IPS-NIHi11 (cell line): Measurements from ENCODE around the gene CERS2.
A peak's percentile ranks its signal among the peaks of the same experiment; 100 is the strongest.

Experiments used
- DNase-seq: peaks from one replicate; pipeline ENCODE4 v3.0.0; 2012; ENCODE audit warnings: mixed read lengths, low spot score

CERS2 gene, protein sequence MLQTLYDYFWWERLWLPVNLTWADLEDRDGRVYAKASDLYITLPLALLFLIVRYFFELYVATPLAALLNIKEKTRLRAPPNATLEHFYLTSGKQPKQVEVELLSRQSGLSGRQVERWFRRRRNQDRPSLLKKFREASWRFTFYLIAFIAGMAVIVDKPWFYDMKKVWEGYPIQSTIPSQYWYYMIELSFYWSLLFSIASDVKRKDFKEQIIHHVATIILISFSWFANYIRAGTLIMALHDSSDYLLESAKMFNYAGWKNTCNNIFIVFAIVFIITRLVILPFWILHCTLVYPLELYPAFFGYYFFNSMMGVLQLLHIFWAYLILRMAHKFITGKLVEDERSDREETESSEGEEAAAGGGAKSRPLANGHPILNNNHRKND

GRCh38 chr1:150974580-150975478, at the start of gene CERS2:
TSS of gene CERS2 (minus strand) at chr1:150974835. CDS start at chr1:150969090, 5,745 bp downstream.
- peak; percentile 90 for DNase-seq

DNA sequence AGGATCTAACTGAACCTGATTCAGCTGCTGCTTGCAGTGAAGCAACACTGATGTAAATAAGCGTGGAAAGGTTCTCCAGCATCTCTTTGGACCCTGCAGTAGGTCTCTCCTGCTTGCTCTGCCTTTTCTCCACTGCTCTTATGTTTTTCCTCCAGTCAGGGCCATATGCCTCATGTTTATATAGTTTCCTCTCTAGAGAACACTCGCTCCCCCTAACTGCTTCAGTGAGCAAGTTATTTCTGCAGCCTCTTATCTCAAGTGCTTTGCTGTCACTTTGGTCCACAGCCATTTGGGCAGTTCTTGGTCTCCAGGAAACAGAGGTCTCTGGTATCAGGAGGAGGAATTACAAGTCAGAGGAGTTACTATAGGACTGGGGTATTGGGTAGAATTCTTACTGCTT, 38.9 kb upstream of the CERS2 start:
- no peak for DNase-seq

- no peak for DNase-seq
Observed at GRCh38 chr1:151012684-151013471, 38.2 kb upstream of the CERS2 start.

DNA sequence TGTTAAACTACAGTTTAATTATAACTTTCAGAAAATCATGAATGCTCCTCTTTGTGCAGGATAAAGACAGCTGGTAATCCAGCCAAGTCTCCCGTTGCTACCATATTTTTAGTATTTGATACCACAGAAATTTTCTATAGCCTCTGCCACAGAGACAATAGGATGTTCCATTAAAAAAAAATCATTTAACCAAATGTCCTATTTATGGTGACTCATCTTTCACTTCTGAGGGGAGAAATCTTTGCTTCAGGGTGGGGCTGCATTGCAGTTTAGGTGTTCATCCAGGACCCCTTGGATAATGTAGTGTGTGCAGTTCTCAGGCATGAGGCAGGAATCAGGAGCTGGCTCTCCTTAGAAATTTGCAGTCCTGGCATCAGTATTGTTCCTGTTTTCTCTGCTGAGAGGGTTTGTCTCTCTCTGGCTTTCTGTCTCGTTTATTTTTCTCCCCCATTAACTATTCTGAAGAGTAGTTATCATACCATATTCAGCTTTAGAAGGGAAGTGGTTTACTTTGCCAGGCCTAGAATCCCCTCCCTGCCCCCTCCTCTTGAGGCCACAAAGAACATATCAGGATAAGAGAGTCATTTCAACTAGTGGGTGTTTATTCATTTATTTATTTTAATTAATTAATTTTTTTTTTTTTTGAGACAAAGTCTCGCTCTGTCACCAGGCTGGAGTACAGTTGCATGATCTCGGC, 36.7 kb upstream of the CERS2 start:
- DNase-seq = no peak

GRCh38 chr1:151010346-151010726, 35.7 kb upstream of the CERS2 start:
- no peak for DNase-seq

- no peak for DNase-seq
Observed at GRCh38 chr1:151009674-151010345, 35.2 kb upstream of the CERS2 start.

DNA sequence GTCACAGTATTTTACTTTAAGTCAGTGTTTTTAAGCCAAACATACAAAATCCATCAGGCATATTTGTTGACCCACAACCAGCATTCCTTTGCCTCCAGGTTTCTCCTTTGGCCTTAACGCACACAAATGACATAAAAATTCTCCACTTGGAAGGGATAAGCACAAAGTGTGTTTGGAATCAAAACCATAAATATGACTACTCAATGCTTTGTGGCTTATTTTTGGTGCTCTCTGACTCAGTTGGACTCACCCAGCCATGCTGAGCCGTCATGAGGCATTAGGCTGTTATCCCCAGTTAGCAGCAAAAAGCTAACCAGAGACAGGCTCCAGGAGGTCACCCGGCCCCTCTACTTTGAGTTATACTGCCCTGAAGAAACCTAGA, 34.6 kb upstream of the CERS2 start:
- DNase-seq = peak; percentile 15

DNA sequence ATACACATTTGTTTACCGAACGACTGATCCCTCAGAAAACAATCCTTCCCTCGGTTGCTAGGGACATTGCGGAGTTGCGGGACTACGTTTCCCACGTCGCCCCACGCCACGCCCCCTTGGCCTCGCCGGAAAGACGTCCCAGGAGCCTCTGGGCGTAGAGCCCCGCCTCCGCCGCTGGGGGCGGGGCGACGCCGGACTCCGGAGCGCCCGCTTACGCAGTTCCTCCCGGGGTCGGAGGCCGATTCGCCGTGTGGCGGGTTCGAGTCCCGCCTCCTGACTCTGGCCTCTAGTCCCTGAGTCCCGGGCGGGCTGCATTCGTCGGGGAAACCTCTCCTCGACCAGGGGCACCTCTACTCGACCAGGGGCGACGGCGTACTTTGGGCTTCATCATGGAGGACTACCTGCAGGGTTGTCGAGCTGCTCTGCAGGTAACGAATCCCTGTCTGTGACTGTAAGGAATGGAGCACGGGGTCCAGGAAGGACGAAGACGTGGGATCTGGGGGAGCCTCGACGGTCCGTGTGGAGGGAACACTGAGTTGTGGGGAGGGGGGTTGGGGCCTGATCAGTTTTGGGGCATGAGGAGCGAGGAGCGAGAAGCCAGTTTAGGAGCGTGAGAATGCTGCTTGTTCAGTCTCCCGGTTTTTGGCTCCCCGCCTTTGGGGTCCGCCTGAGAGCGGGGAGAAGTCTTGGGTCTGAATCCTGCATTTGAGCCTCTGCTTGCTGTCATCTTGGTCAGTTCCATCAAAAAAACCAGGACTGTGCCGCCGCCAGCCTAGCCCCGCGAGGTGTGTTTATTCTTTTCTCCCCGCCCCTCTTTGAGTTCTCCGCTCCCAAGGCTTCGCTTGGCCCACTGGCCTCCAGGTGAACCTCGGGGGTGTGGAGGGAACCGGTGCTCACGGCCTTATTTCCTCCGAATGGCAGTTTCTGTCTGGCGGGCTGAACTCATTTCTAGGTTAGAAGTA, 33.9 kb upstream of the CERS2 start, which contains the start of gene PRUNE1:
PRUNE1 (plus strand) TSS at position 206 of the 962 bp plus-strand sequence; CDS start at position 390, 184 bp downstream.
- peak; percentile 100 for DNase-seq

DNA sequence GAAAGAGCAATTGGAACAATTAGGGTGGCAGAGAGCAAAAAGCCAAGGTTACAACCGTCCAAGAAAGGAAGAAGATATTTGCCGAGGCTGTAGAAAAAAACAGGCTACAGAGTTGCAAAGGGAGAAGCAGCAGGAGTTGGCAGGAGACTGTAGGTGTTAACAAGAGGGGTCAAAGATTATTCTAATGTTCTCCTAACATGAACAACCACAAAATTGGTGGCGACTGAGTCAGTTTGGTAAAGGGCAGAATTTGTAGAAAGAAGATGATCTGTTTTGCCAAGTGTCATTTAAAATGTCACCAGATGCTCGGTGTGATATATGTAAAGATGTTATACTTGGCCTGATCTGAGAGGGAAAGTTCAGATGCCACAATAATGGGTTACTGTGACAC, 33.2 kb upstream of the CERS2 start:
- no peak for DNase-seq

DNA sequence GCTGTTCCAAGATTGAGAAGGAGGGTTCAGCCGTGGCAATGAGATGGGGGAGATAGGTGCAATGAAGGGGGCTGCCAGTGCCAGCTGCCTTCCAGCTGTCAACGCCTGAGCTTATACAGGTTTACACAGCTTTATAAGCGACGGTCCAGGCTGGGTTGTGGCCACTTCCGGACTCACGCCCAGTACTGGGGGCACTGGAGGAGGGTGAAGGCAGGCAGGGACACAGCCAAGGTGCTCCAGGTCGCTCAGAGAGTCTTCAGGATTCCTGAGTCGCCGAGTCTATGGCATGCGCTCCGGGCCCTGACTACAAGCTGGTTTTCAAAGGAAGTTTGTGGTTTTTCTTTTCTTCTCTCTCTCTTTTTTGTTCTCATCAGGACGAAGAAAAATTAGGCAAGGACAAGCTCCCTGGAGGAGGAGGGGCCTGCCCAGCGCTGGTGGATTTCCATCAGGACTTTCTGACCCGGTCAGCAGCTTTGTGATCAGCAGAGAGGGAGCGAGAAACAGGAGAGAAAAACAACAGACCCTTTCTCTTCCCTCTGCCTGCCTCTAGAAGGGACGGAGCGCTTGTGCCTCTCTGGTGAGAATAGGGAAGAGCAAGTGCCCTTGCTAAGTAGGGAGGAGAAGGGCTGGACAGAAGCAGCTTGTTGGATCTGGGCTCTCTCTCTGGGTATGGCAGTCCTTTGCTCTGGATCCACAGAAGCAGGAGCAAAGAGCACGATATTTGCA, 31.9 kb upstream of the CERS2 start, which contains the start of gene MINDY1:
MINDY1 (minus strand) TSS at position 576 of the 726 bp plus-strand sequence. CDS start 4,285 bp downstream, outside the sequence.
- peak; percentile 82 for DNase-seq

GRCh38 chr1:151005729-151006319, 31.2 kb upstream of the CERS2 start:
- no peak for DNase-seq

- no peak for DNase-seq
Observed at GRCh38 chr1:151003180-151003579, 28.5 kb upstream of the CERS2 start.

DNA sequence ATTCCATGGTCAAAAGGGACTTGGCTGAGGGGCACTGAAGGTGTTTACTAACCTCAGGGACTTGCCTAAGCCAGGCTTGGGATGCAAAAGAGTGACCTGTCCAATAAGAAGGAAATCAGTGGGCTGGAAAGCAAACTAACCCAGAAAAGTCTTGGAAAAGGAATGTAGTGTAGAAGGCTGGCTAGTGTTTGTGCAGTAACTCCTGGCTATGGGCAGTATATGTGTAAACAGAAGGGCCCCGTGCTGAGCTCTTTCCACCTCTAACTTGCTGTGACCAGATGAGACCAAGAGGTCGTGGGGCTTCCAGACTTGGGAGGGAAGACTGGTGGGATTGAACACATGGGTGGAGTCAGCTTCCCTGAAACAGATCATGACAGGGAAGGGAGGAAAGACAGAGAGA, 28.0 kb upstream of the CERS2 start:
- no peak for DNase-seq

DNA sequence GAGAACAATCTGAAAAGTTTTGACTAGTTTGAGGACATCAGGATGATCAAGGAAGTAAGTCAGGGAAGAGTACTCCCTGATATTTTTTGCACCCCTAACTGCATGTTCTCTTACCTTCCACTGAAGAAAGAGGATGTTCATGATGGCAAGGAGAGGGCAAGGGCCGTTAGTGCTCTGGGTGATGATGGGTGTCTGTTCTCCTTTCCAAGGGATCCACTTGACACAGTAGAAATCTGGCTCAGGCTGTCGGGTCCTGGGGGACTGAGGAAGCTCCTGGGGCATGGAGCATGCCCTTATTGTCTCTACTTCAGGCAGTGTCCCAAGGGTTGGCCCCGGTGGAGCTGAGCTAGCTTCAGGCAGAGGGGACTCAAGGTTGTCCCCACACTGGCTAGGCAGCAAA, 27.4 kb upstream of the CERS2 start:
- no peak for DNase-seq

DNA sequence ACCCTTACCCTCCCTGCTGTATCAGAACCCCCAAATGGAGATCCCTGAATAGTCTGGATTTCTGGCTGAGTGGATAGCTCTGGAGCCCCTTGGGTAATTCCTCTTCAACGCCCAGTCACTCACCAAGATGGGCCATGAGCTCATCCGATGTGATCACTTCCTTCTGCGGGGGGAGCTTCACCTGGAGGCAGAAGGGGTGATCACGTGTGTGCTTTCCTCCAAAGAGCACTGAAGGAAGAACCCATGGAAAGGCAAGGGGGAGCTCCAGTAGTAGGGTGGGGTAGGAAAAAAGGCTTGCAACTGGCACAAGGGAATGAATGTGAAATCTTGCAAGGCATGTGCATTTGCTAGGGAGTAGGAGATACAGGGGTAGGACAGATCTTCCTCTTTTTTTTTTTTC, 27.0 kb upstream of the CERS2 start:
- no peak for DNase-seq

- no peak for DNase-seq
Observed at GRCh38 chr1:151000408-151000807, 25.8 kb upstream of the CERS2 start.

- no peak for DNase-seq
Observed at GRCh38 chr1:150999926-151000325, 25.3 kb upstream of the CERS2 start.

DNA sequence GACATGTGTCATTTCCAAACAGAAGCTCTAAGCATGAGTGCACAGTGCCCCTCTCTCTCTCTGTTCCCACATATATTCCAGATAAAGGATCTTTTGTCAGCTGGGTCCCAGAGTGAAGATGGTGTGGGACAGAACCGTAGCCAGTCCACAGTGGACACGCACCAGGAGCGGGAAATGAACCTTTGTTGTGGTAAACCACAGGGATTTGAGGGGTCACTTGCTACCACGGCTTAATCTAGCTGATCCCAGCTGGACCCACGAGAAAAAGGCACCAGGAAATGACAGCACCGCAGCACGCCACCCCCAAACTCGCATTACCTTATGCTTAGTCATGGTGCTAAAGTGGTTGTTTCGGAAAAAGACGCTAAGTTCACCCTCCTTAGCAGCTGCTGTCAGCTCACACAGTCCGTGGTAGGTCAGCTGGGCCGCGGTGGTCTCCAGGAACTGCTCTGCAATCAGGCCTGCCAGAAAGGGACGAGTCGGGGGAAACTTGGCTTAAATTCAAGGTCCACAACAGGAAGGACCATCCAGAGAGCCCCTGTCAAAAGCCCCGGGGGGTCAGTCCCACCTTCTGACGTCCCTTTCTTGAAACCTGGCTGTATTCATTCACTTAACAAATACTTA, 24.5 kb upstream of the CERS2 start:
- no peak for DNase-seq
